Thyroid gland (tissue), 4 donors: Measurements from ENCODE around the gene TBATA.

Experiments
- CTCF ChIP-seq, 6 experiments: fragments of 200-600 bp in 3 of 6; fragments of 450-650 bp in 3 of 6; sonication (generic) in 3 of 6; IDR thresholded peaks; one replicate each; pipeline ENCODE4 v1.5.1; 2016 to 2019; ENCODE audit warnings: antibody characterized with exemption in 6 of 6, mild to moderate bottlenecking in 2 of 6, inconsistent platforms in 1 of 6, moderate library complexity in 1 of 6
- POLR2A ChIP-seq, 2 donors: fragments of 450-650 bp; IDR thresholded peaks; one replicate each; pipeline ENCODE4 v1.6.1; 2017; ENCODE audit warnings: antibody characterized with exemption in 2 of 2, mild to moderate bottlenecking in 2 of 2, moderate library complexity in 1 of 2

- TF ChIP-seq CTCF (IDR thresholded peaks at IDR 0.05), result no peak
- no peak for TF ChIP-seq POLR2A (IDR thresholded peaks at IDR 0.05)
These were observed 4.4 kb downstream of the TBATA start for GRCh38 chr10:70780772-70781171.
